ENCODE results near the gene GABBR1. TPM values are rescaled to one million over a fixed set of nuclear protein-coding genes. Genes with fewer than 3 reads are reported as not detected.

GABBR1 gene
- total and polyA plus RNA-seq, 2 of the 13 experiments (the other 11 are each of a cell fraction or from before 2014, with no cell fraction given), result 0.07 to 0.37 TPM

GRCh38 chr6:29649701-29650673 is 17.0 kb upstream of the GABBR1 start (continued):
- TF ChIP-seq, protein P1, sequence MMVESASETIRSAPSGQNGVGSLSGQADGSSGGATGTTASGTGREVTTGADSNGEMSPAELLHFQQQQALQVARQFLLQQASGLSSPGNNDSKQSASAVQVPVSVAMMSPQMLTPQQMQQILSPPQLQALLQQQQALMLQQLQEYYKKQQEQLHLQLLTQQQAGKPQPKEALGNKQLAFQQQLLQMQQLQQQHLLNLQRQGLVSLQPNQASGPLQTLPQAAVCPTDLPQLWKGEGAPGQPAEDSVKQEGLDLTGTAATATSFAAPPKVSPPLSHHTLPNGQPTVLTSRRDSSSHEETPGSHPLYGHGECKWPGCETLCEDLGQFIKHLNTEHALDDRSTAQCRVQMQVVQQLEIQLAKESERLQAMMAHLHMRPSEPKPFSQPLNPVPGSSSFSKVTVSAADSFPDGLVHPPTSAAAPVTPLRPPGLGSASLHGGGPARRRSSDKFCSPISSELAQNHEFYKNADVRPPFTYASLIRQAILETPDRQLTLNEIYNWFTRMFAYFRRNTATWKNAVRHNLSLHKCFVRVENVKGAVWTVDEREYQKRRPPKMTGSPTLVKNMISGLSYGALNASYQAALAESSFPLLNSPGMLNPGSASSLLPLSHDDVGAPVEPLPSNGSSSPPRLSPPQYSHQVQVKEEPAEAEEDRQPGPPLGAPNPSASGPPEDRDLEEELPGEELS (CRISPR knock-in tag; IDR thresholded peaks at IDR 0.05), result 0 out of 2 replicates have a peak, but pooled peaks have one; percentile 25
- TF ChIP-seq MED13 (CRISPR knock-in tag; IDR thresholded peaks at IDR 0.05) (0 out of 2 replicates have a peak, but pooled peaks have one; percentile 51), TRAFD1 (CRISPR knock-in tag; IDR thresholded peaks at IDR 0.05; ENCODE audit: borderline replicate concordance) (peak; percentile 55; the same call in 1 of the 2 replicates), RFXAP (CRISPR knock-in tag; IDR thresholded peaks at IDR 0.05; ENCODE audit: borderline replicate concordance) (peak; percentile 100), ZNF251 (CRISPR knock-in tag; IDR thresholded peaks at IDR 0.05) (no peak), ZNF687 (CRISPR knock-in tag; IDR thresholded peaks at IDR 0.05) (peak; percentile 63), ISL2 (CRISPR knock-in tag; IDR thresholded peaks at IDR 0.05) (peak; percentile 44; the same call in 1 of the 2 replicates), ZSCAN5A (CRISPR knock-in tag; IDR thresholded peaks at IDR 0.05; ENCODE audit: borderline replicate concordance) (no peak), EEA1 (CRISPR knock-in tag; IDR thresholded peaks at IDR 0.05; ENCODE audit: borderline replicate concordance) (0 out of 2 replicates have a peak, but pooled peaks have one; percentile 51), ISX (CRISPR knock-in tag; conservative IDR thresholded peaks at IDR 0.05) (no peak), KDM2A (CRISPR knock-in tag; IDR thresholded peaks at IDR 0.05; ENCODE audit: borderline replicate concordance, low read depth) (peak; percentile 51; the same call in 1 of the 2 replicates)
- TF ChIP-seq, protein P2, sequence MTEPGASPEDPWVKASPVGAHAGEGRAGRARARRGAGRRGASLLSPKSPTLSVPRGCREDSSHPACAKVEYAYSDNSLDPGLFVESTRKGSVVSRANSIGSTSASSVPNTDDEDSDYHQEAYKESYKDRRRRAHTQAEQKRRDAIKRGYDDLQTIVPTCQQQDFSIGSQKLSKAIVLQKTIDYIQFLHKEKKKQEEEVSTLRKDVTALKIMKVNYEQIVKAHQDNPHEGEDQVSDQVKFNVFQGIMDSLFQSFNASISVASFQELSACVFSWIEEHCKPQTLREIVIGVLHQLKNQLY (CRISPR knock-in tag; IDR thresholded peaks at IDR 0.05), result no peak
